ENCODE data around the gene ETV6.

DNA sequence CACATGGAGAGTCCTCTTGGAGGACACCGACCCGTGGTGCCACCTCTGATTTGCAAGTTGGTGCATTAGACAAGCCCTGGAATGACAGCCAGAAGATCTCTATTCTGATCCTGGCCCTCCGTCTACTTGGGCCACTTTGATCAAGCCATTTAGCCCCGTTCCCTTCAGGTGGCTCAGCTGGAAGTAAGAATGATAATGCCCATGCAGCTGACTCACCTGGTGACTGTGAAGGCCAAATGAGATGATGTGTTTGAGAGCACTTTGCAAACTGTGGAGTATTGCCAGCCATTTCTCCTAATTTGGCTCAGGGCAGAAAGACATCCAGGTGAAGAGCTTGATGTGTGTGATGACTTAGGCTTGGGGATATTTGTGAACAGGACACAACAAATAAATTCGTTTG lies 165.9 kb downstream of the ETV6 start:
- TF ChIP-seq GATA1 (IDR thresholded peaks at IDR 0.05; ENCODE audit: low read depth, low read length) (no peak), POLR2A (IDR thresholded peaks at IDR 0.05; ENCODE audit: low read length) (no peak)

Data from erythroblast (primary cell).